Stromal cell of bone marrow (primary cell): ENCODE results near the gene AMH.
A peak's percentile ranks its signal among the peaks of the same experiment; 100 is the strongest.
"Not testable (repeated sequence)": the region's sequence is repeated elsewhere in the genome, so short reads cannot be mapped to it uniquely, and the experiment has no call there.

Experiments used
- DNase-seq: peaks from one replicate; pipeline ENCODE4 v3.0.0-alpha.2; 2012; ENCODE audit warnings: low read depth

Gene AMH

DNA sequence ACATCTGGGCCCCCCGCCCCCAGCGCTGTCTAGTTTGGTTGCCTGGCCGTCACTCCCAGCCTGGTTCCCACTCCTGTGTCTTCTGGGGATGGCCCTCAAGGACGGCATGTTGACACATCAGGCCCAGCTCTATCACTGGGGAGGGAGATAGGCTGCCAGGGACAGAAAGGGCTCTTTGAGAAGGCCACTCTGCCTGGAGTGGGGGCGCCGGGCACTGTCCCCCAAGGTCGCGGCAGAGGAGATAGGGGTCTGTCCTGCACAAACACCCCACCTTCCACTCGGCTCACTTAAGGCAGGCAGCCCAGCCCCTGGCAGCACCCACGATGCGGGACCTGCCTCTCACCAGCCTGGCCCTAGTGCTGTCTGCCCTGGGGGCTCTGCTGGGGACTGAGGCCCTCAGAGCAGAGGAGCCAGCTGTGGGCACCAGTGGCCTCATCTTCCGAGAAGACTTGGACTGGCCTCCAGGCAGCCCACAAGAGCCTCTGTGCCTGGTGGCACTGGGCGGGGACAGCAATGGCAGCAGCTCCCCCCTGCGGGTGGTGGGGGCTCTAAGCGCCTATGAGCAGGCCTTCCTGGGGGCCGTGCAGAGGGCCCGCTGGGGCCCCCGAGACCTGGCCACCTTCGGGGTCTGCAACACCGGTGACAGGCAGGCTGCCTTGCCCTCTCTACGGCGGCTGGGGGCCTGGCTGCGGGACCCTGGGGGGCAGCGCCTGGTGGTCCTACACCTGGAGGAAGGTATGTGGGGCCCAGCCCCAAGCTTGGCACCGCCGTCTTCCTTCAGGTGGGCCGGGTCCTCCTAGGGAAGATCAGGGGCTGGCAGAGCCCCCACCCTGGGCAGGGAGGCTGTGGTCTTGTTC is at the start of gene AMH:
Gene AMH, plus strand, starts transcription at position 314 of the 857 bp plus-strand sequence. Its CDS starts 10 bp downstream, at position 324.
- no peak for DNase-seq

DNA sequence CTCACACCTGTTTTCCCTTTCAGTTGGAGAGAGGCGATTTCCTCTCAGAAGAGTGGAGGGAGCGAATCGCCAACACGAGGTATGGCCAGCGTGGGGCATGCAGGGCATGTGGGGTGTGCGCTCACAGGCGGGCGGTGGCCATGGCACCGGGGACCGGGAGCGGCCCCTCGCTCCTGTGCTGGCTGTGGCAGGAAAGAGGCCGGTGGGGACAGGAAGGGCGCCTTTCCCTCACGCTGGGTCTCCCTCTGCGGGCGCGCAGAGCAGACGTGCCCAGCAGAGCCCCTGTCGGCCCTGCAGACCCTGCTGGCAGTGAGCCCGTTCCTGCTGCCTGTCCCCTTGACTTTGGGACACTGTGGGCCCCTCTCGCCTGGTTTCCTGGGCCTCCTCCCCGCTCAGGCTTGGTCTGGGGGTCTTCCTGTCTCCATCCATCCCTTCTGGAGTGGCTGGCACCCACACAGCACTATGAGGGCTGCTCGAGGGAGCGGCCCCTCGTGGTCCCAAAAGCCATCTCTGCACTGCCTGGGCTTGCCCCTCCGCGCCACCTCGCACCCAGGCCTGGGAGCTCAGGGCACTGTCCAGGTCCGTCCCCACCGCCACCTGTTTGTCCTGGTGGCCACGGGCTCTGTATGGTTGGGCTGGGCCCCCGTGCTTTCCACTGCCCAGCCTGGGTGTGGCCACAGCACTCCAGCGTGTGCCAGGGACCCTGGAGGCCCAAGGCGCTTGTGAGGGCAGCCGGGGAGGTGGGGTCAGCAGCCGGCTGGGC is 49.1 kb upstream of the AMH start:
- DNase-seq, result no peak

DNA sequence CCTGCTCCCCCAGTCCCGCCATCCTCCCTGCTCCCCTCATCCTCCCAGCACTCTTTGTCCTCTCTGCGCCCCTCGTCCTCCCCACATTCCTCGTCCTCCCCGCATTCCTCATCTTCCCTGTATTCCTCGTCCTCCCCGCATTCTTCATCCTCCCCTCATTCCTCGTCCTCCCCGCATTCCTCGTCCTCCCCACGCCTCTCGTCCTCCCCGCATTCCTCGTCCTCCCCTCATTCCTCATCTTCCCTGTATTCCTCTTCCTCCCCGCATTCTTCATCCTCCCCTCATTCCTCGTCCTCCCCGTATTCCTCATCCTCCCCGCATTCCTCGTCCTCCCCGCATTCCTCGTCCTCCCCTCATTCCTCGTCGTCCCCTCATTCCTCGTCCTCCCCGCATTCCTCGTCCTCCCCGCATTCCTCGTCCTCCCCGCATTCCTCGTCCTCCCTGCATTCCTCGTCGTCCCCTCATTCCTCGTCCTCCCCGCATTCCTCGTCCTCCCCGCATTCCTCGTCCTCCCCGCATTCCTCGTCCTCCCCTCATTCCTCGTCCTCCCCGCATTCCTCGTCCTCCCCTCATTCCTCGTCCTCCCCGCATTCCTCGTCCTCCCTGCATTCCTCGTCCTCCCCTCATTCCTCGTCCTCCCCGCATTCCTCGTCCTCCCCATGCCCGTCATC is 48.4 kb upstream of the AMH start:
- DNase-seq, result not testable (repeated sequence)

DNA sequence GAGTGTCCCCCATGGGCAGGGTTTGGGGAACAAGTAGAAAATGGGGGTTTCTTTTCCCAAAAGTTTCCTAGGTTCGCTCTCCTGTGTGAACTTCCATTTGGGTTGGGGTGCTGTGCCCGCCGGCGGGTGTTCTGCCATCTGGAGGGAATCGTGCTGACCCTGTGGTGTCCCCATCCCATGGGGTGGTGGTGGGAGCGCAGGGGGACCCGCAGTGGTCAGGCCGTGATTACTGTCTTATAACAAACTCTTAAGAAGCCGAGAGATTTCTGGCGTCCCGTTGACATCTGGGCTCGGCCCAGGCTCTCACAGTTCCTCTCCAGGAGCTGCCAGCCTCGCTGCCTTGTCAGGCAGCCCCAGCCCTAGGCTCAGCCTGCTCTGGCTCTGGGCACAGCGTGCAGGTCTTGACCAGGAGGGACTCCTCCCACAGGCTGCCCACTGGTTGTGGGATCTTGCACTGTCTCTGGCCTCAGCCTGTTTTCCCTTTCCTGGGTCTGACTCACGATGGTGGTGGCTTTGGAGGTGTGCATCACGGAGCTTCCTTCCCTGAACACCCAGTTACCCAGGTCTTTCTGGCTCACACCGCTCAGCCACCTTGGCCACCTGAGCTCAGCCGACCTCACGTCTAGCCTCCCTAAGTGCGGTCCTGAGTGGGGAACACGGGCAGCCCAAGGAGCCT is 47.5 kb upstream of the AMH start:
- no peak for DNase-seq

DNA sequence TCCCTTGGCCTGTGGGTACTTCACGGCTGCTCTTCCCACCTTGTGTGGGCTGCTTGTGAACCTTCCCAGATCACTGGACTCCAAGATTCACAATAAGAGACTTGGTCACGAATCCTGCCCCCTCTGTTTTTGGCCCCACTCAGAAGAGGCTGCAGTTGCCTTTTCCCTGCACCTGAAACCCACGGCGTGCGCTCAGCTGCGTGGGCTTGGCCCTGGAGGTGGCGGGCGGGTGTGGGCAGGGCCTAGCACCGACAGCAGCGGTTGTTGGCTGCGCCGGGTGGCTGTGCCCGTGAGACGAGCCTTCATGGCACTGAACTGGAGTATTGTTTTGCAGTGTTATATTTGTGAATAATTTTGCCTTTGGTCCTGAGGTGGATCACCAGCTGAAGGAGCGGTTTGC is 46.8 kb upstream of the AMH start:
- DNase-seq, result no peak

DNA sequence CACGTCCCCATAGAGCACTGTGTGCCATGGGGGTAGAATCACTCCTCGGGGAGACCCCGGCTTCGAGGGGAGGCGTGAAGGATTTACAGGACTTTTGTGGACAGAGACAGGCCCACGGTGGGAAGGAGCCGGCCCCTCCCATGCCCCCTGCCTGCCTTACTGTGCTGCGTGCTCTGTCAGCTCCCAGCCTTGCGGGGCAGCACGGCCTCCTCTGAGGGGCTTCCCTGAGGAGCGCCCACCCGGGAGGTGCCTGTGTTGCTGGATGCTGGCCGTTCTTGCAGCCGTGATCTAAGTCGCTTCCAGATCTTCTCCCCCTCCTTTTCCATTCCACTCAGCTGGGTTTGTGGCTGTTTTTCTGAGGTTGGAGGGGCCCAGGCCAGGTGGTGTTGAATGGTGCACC is 42.1 kb upstream of the AMH start:
- no peak for DNase-seq

DNA sequence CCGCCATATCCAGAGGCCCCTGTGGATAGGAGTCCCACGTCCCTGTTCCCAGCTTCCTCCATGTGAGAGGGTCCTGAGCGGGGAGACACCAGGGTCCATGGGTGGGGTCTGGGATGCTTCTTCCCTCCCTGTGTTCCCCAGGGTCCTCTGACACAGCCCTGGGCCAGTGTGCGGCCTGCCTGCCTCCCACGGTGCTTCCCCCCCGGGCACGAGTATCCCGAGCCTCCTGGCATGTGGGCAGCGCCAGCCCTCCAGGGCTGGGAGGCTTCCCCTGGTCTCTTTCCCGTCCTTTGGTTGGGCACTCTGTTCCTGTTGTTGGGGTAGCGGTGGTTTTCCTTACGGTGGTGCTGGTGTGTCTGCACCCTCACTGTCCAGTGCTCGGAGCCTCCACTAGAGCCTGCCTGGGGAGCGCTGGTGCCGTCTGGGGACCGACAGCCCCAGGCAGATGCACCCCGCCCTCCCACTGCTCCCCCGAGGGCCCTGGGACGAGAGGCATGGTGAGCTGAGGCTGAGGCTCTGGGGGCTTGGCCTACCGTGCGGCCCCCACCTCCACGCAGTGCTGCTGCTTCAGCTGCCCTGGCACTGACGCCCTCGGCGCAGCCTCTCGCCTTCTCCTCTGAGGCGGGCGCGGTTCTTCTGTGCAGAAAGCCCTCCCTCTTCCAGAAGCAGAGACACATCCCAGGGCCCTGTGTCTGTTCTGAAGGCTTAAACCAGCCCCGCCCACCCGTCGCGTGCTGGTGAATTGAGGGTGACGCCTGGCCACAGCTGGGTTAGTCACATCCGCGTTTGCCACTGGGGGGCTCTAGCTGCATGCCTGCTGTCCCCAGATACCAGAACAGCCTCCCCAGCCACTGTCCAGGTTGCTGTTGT is 40.9 kb upstream of the AMH start:
- DNase-seq, result peak; percentile 64

DNA sequence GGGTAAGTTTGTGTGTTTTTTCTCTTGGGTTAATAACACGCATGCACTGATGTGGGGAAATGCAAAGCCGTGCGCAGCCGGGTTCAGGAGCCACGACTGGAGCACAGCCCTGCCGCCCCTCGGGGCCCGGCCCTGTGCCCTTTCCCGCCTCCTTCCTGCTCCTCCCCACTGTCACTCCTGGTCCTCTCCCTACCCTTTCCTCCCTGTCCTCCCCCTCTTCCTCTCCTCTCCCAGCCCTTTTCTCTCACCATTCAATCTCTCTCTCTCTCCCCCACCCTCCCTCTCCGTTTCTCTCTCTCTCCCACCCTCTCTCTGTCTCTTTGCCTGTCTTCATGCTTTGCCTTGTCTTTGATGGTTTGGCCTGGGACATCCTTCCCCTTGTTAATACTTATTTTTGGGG is 40.1 kb upstream of the AMH start:
- DNase-seq, result no peak

DNA sequence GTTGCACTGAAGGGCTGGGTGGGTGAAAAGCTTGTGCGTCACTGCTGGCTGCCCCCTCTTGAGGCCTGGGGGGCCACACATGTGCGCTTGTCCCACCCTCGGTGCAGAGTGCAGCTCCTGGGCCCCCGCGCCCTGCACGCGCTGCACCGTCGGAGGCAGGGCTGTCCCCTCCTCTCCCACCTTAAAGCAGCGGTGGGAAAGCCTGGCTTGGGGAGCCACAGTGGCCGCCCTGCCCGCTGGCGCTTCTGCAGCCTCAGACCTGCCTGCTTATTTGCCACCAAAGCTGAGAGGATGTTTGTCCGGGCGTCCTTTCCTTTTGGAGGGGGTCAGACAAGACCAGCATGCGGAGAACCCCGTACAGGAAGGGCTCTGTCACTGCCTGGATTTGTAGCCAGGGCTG is 39.7 kb upstream of the AMH start:
- no peak for DNase-seq

DNA sequence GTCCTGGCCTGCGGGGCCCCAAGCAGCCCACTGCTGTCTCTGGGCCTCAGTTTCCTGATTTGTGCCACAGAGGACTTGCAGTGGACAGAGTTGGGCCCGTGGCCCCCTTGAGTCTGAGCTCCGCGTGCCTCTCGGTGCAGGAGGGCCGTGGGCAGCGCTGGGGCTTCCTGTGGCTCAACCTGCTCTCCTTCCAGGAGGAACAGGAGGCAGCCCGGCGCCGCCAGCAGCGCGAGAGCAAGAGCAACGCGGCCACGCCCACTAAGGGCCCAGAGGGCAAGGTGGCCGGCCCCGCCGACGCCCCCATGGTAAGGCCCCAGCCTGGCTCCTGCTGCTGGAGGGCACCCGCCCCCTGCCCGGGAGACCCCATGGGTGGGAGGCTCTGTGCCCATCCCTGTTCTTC is 38.9 kb upstream of the AMH start:
- no peak for DNase-seq

DNA sequence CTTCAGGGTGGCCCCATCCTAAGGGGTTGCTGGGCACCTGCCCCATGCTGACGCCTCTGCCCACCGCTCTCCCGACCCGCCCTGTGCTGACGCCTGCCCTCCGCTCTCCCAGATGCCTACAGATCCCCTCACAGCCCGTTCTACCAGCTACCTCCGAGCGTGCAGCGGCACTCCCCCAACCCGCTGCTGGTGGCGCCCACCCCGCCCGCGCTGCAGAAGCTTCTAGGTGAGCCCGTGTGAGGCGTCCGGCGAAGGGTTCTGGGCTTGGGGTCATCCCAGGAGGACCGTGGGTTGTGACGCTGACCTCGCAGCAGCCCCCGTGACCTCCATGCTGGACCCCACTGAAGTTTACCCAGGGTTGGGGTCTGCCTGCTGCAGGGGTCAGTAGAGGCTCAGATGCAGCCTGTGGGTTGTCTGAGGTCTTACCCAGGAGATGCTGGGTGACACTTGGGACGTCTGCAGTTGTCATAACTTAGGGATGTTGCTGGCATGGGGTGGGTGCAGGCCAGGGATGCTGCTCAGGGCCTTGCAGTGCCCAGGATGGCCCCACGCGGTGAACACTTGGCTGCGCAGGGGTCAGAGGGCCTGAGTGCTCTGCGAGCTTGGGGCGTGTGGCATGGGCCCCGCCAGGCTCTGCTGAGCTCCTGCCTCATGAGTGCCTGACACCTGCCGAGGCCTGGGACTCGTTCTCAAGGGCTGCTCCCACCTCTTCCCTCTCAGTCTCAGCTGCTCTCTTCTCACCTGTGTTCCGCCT is 38.0 kb upstream of the AMH start:
- DNase-seq, result no peak

DNA sequence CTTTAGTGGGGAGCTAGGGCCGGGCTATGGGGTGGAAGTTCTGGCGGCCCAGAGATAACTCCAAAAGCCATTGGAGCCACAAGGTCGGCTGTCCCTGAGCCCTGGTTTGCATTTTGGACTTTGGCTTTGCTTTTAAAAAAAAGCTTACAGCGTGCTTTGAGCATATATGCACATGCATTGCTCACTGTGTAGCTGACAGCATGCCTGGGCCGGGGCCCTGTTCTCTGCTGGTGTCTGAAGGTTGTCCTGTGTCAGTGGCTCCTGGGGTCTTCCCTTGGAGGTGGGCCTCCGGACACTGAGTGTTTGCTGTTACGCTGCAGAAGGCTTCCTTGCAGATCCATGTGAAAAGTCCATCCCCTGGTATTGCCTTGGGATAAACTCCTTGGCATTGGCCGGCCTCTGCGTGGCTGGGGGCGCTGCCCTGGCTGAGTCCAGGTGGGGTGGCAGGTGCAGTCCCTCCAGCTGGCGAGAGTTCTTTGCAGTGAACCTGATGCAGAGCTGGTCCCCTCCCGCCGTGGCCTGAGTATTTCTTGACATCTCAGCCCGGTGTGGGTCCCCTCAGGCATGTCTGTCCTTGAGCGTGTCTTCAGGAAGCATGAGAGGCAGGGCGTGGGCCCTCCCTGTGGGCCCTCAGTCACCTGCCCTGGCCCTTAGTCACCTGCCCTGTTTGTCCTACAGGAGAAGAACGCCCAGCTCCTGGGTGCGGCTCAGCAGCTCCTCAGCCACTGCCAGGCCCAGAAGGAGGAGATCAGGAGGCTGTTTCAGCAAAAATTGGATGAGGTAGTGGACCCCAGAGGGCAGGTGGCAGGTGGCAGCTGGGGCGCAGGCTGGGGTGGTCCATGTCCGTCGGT is 36.0 kb upstream of the AMH start:
- no peak for DNase-seq

DNA sequence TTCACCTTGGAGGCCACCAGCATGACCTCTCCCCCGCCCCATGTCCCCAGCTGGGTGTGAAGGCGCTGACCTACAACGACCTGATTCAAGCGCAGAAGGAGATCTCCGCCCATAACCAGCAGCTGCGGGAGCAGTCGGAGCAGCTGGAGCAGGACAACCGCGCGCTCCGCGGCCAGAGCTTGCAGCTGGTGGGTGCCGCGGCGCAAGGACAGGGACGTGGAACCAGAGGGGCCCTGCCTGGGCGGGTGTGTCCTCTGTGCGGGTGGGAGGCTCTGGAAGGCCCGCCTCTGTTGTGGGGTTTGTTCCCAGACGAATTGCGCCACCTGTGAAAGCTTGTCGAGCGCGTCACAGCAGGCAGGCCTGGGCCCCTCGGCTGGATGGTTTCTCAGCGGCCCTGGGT is 35.3 kb upstream of the AMH start:
- no peak for DNase-seq

DNA sequence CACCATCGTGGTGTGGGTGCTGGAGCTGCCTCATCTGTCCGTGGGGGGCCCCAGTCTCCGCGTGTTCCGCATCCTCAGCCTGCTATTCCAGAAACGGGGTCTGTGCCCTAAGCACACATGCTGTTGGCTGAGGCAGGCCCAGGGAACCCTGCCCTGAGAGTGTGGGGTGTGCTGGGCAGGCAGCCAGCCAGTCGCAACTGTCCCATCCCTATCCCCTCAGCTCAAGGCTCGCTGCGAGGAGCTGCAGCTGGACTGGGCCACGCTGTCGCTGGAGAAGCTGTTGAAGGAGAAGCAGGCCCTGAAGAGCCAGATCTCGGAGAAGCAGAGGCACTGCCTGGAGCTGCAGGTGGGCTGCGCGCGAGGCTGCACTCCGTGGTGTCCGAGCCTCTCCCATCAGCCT is 34.9 kb upstream of the AMH start:
- no peak for DNase-seq

DNA sequence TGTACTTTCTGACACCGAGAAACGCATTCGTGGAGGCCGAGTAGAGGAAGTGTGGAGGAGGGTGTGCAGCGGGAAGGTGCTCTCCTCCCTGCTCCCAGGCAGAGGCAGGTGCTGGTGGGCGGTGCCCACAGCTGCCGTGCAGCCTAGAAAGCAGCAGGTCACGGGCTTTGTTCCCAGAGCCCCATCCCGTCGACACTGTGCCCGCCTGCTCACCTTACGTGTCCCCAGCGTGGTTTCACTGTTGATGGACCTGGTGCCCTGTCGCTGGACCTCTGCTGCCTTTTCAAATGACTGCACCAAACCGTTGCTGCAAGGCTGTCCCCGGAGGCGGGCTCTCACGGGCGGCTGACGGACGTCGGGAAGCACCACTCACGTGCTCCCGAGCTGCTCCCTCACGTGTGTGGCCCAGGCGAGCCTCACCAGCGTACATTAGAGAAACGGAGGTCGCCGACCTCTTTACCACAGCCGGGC is 33.8 kb upstream of the AMH start:
- no peak for DNase-seq

DNA sequence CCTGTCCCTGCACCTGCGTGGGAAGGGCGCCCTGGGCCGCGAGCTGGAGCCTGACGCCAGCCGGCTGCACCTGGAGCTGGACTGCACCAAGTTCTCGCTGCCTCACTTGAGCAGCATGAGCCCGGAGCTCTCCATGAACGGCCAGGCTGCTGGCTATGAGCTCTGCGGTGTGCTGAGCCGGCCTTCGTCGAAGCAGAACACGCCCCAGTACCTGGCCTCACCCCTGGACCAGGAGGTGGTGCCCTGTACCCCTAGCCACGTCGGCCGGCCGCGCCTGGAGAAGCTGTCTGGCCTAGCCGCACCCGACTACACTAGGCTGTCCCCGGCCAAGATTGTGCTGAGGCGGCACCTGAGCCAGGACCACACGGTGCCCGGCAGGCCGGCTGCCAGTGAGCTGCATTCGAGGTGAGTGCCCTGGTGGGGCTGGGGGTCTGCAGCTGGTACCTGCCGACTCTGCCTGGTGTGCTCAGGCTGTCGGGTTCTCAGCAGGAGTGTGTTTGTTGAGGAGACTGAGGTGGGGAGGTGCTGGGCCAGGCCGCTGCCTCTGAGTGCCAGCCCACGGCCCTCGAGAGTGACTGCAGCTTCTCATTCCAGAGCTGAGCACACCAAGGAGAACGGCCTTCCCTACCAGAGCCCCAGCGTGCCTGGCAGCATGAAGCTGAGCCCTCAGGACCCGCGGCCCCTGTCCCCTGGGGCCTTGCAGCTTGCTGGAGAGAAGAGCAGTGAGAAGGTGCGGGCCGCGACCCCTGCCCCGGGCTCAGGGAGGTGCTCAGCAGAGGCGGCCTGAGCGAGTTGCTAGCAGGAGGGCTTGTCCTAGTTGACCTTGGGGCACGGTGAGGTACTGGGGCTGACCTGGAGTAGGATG is 32.5 kb upstream of the AMH start:
- DNase-seq, result no peak

DNA sequence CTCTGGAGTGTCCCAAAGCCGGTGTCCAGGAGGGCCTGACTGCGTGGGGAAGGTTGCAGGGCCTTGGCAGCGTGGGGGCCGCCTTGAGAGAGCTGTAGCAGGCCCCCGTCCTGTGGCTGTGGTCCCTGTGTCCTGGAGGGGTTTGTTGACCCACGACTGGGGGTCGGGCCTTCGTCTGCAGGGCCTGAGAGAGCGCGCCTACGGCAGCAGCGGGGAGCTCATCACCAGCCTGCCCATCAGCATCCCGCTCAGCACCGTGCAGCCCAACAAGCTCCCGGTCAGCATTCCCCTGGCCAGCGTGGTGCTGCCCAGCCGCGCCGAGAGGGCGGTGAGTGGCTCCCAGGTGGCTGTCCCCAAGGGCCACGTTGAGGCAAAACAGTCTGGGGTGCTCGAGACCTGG is 31.5 kb upstream of the AMH start:
- no peak for DNase-seq

DNA sequence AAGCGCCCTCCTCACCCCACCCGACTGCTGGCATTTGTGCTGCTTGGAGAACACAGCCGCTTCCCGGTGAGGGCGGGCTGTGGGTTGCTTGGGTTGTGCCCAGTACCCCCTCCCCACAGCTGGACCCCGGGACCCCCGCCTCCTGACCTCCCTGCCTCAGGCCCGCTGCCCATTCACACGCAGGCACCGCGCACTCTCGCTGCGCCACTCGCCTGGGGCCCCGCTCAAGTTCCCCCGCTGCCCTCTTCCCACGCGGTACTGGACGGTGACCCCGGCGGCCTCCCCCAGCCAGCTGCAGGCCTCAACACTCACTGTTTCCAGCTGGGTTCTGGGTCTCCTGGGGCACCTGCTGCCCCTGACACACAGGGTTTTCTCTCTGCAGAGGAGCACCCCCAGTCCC is 29.4 kb upstream of the AMH start:
- no peak for DNase-seq
